ENCODE measurements around the gene SRP9.
"Not testable (repeated sequence)": the region's sequence is repeated elsewhere in the genome, so short reads cannot be mapped to it uniquely, and the experiment has no call there.

Gene SRP9

DNA sequence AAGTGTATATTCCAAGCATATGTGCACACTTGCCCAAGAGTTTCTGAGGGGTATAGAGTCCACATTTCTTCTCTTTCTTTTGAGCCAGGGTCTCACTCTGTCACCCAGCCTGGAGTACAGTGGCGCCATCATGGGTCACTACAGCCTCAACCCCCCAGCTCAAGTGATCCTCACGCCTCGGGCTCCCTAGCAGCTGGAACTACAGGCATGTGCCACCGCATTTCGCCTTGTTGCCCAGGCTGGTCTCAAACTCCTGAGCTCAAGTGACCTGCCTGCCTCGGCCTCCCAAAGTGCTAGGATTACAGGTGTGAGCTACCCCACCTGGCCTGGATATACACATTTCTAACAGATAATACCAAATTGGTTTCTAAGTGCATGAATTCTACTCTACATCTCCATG is 17.1 kb upstream of the SRP9 start:
- Histone ChIP-seq H3K4me2 (ENCODE audit: low read length) (no peak overlapping the region), H3K27ac (ENCODE audit: low read depth, low read length) (no peak overlapping the region), H3K36me3 (ENCODE audit: control insufficient read depth, low read length) (no peaks in the 10 kb centered on the region), H3K9me3 (ENCODE audit: control insufficient read depth, insufficient read depth, low read length) (no peaks in the 10 kb centered on the region), H3K4me1 (ENCODE audit: control insufficient read depth, low read length) (peaks cover 13% of the 10 kb centered on the region), H3K9me2 (replicated peaks; ENCODE audit: control insufficient read depth, low read length) (no peaks in the 10 kb centered on the region), H3F3A (ENCODE audit: control insufficient read depth, insufficient read depth) (no peaks in the 10 kb centered on the region), H3K27me3 (ENCODE audit: control insufficient read depth, low read length) (peaks cover 21% of the 10 kb centered on the region), H3K79me2 (ENCODE audit: control insufficient read depth, low read length) (no peaks in the 10 kb centered on the region), H3K4me3 (ENCODE audit: low read length) (no peak overlapping the region), H4K20me1 (ENCODE audit: control insufficient read depth, insufficient read depth, low read depth, low read length) (no peaks in the 10 kb centered on the region)
- TF ChIP-seq, protein P1, sequence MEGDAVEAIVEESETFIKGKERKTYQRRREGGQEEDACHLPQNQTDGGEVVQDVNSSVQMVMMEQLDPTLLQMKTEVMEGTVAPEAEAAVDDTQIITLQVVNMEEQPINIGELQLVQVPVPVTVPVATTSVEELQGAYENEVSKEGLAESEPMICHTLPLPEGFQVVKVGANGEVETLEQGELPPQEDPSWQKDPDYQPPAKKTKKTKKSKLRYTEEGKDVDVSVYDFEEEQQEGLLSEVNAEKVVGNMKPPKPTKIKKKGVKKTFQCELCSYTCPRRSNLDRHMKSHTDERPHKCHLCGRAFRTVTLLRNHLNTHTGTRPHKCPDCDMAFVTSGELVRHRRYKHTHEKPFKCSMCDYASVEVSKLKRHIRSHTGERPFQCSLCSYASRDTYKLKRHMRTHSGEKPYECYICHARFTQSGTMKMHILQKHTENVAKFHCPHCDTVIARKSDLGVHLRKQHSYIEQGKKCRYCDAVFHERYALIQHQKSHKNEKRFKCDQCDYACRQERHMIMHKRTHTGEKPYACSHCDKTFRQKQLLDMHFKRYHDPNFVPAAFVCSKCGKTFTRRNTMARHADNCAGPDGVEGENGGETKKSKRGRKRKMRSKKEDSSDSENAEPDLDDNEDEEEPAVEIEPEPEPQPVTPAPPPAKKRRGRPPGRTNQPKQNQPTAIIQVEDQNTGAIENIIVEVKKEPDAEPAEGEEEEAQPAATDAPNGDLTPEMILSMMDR (IDR thresholded peaks at IDR 0.05; ENCODE audit: low read depth, low read length, poor library complexity, severe bottlenecking): no peak
- no peak for TF ChIP-seq EZH2phosphoT487 (IDR thresholded peaks at IDR 0.05; ENCODE audit: borderline replicate concordance, low read length)

DNA sequence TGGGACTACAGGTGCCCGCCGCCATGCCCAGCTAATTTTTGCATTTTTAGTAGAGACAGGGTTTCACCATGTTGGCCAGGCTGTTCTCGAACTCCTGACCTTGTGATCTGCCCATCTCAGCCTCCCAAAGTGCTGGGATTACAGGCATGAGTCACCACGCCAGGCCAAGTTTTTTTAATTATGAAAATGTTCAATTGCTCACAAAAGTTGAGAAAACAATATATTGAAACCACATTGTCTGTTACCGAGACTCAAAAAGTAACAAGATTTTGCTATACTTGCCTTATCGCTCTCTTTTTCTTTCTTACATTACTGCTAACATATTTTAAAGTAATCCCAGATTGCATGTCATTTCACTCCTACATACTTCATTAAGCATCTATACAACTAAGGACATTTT is 16.2 kb upstream of the SRP9 start:
- not testable (repeated sequence) for H3K27ac ChIP-seq (ENCODE audit: low read depth, low read length); H3F3A ChIP-seq (ENCODE audit: control insufficient read depth, insufficient read depth); H3K9me2 ChIP-seq (replicated peaks; ENCODE audit: control insufficient read depth, low read length); H4K20me1 ChIP-seq (ENCODE audit: control insufficient read depth, insufficient read depth, low read depth, low read length); H3K4me3 ChIP-seq (ENCODE audit: low read length); H3K36me3 ChIP-seq (ENCODE audit: control insufficient read depth, low read length); H3K4me2 ChIP-seq (ENCODE audit: low read length); H3K79me2 ChIP-seq (ENCODE audit: control insufficient read depth, low read length); H3K9me3 ChIP-seq (ENCODE audit: control insufficient read depth, insufficient read depth, low read length)
- Histone ChIP-seq H3K4me1 (ENCODE audit: control insufficient read depth, low read length) (peaks cover 13% of the 10 kb centered on the region), H3K27me3 (ENCODE audit: control insufficient read depth, low read length) (peaks cover 21% of the 10 kb centered on the region)

DNA sequence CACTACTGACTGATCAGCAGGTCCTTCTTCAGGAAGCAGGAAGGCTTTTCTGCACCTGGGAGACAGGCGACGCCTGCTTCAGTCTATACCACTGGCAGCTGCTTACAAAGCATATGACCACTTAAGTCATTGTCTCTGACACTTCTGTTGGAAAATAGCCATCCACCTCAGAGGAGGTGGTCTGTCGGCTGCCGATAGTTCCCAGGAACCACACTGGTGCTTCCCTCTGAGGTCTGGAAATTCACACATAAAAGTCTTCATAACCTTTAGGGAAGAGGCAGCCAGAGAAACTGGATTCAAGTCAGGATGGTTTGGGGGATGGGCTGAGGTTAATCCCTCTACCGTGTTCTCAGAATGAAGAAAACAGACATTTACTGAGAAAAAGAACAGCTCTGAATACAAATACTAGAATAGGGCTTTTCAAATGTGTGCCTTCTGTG is 15.6 kb upstream of the SRP9 start:
- Histone ChIP-seq H3K4me3 (ENCODE audit: low read length) (no peak overlapping the region), H3K36me3 (ENCODE audit: control insufficient read depth, low read length) (no peaks in the 10 kb centered on the region), H3F3A (ENCODE audit: control insufficient read depth, insufficient read depth) (no peaks in the 10 kb centered on the region), H3K27ac (ENCODE audit: low read depth, low read length) (no peak overlapping the region), H3K9me2 (replicated peaks; ENCODE audit: control insufficient read depth, low read length) (no peaks in the 10 kb centered on the region), H3K4me2 (ENCODE audit: low read length) (no peak overlapping the region), H3K4me1 (ENCODE audit: control insufficient read depth, low read length) (peaks cover 13% of the 10 kb centered on the region), H3K9me3 (ENCODE audit: control insufficient read depth, insufficient read depth, low read length) (no peaks in the 10 kb centered on the region), H4K20me1 (ENCODE audit: control insufficient read depth, insufficient read depth, low read depth, low read length) (no peaks in the 10 kb centered on the region), H3K27me3 (ENCODE audit: control insufficient read depth, low read length) (peaks cover 24% of the 10 kb centered on the region), H3K79me2 (ENCODE audit: control insufficient read depth, low read length) (no peaks in the 10 kb centered on the region)
- TF ChIP-seq EZH2phosphoT487 (IDR thresholded peaks at IDR 0.05; ENCODE audit: borderline replicate concordance, low read length): no peak
- TF ChIP-seq, protein P1 (IDR thresholded peaks at IDR 0.05; ENCODE audit: low read depth, low read length, poor library complexity, severe bottlenecking): no peak

DNA sequence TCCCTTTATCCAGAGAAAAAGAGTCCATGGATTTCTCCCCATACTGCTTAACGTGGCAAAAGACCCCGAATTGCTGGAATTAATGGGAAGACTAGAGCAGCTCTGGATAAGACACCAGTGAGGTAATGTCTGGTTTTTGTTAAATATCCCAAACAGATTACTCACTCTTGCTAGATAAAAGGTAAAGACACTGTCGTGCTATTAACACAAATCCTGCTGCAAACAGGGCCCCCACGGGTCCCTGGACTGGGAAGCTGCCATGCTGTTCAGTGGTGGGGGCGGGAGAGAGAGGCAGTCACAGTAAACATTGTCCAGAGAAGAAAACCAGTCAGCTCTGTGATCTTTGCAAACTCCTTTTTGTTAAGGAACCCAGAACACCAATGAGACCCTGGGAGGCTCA is 15.2 kb upstream of the SRP9 start:
- no peaks in the 10 kb centered on the region for H3F3A ChIP-seq (ENCODE audit: control insufficient read depth, insufficient read depth)

More for the DNA sequence above, 15.2 kb upstream of the SRP9 start:
- no peak overlapping the region for H3K27ac ChIP-seq (ENCODE audit: low read depth, low read length)
- no peak overlapping the region for H3K4me2 ChIP-seq (ENCODE audit: low read length)
- peaks cover 13% of the 10 kb centered on the region for H3K4me1 ChIP-seq (ENCODE audit: control insufficient read depth, low read length)
- no peaks in the 10 kb centered on the region for H3K36me3 ChIP-seq (ENCODE audit: control insufficient read depth, low read length)
- no peaks in the 10 kb centered on the region for H3K9me2 ChIP-seq (replicated peaks; ENCODE audit: control insufficient read depth, low read length)
- H3K9me3 ChIP-seq (ENCODE audit: control insufficient read depth, insufficient read depth, low read length): no peaks in the 10 kb centered on the region
- no peaks in the 10 kb centered on the region for H4K20me1 ChIP-seq (ENCODE audit: control insufficient read depth, insufficient read depth, low read depth, low read length)
- no peaks in the 10 kb centered on the region for H3K79me2 ChIP-seq (ENCODE audit: control insufficient read depth, low read length)
- no peak overlapping the region for H3K4me3 ChIP-seq (ENCODE audit: low read length)
- peaks cover 25% of the 10 kb centered on the region for H3K27me3 ChIP-seq (ENCODE audit: control insufficient read depth, low read length)
- no peak for TF ChIP-seq EZH2phosphoT487 (IDR thresholded peaks at IDR 0.05; ENCODE audit: borderline replicate concordance, low read length)
- TF ChIP-seq, protein P1 (IDR thresholded peaks at IDR 0.05; ENCODE audit: low read depth, low read length, poor library complexity, severe bottlenecking): no peak
